ENCODE data around the gene DISP1. TPM values are rescaled to one million over a fixed set of nuclear protein-coding genes. Genes with fewer than 3 reads are reported as not detected.

DISP1 gene
- total and polyA plus RNA-seq, 2 experiments from 2014 or later: 2.4 to 4.4 TPM

- Histone ChIP-seq H2AFZ (no peak overlapping the region), H3K79me2 (replicated peaks; ENCODE audit: insufficient read depth) (no peaks in the 10 kb centered on the region), H3K36me3 (ENCODE audit: insufficient read depth) (no peaks in the 10 kb centered on the region), H3K4me3 (no peak overlapping the region), H3K9me2 (ENCODE audit: insufficient read depth) (no peaks in the 10 kb centered on the region; the same call in 1 of the 2 replicates), H3K27me3 (ENCODE audit: insufficient read depth) (peaks cover 4% of the 10 kb centered on the region; the same call in 1 of the 2 replicates), H3K27ac (ENCODE audit: low read depth) (no peak overlapping the region), H4K20me1 (replicated peaks; ENCODE audit: insufficient read depth) (no peaks in the 10 kb centered on the region), H3K4me2 (no peak overlapping the region), H3F3A (replicated peaks; ENCODE audit: low read depth) (no peaks in the 10 kb centered on the region), H3K4me1 (ENCODE audit: insufficient read depth) (no peaks in the 10 kb centered on the region)
- DNase-seq (ENCODE audit: low spot score): no peak
- Mint-ChIP-seq H3K27me3 (ENCODE audit: insufficient read depth, low read depth, poor library complexity) (no peaks in the 10 kb centered on the region), H3K4me3 (no peak overlapping the region), H3K36me3 (ENCODE audit: low read depth) (no peaks in the 10 kb centered on the region), H3K4me1 (peaks cover 4% of the 10 kb centered on the region; the same call in 1 of the 3 replicates), H3K9me3 (no peaks in the 10 kb centered on the region), H3K27ac (no peak overlapping the region)
- no peak for ATAC-seq
- TF ChIP-seq POLR2AphosphoS5 (IDR thresholded peaks at IDR 0.05; ENCODE audit: low read depth): no peak
- TF ChIP-seq JUNB (IDR thresholded peaks at IDR 0.05; ENCODE audit: unreplicated experiment): no peak
- TF ChIP-seq, protein P1, sequence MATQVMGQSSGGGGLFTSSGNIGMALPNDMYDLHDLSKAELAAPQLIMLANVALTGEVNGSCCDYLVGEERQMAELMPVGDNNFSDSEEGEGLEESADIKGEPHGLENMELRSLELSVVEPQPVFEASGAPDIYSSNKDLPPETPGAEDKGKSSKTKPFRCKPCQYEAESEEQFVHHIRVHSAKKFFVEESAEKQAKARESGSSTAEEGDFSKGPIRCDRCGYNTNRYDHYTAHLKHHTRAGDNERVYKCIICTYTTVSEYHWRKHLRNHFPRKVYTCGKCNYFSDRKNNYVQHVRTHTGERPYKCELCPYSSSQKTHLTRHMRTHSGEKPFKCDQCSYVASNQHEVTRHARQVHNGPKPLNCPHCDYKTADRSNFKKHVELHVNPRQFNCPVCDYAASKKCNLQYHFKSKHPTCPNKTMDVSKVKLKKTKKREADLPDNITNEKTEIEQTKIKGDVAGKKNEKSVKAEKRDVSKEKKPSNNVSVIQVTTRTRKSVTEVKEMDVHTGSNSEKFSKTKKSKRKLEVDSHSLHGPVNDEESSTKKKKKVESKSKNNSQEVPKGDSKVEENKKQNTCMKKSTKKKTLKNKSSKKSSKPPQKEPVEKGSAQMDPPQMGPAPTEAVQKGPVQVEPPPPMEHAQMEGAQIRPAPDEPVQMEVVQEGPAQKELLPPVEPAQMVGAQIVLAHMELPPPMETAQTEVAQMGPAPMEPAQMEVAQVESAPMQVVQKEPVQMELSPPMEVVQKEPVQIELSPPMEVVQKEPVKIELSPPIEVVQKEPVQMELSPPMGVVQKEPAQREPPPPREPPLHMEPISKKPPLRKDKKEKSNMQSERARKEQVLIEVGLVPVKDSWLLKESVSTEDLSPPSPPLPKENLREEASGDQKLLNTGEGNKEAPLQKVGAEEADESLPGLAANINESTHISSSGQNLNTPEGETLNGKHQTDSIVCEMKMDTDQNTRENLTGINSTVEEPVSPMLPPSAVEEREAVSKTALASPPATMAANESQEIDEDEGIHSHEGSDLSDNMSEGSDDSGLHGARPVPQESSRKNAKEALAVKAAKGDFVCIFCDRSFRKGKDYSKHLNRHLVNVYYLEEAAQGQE (IDR thresholded peaks at IDR 0.05; ENCODE audit: unreplicated experiment): no peak
- no peak for TF ChIP-seq NANOG (IDR thresholded peaks at IDR 0.05; ENCODE audit: borderline replicate concordance)
- no peak for TF ChIP-seq CREB1 (CRISPR knock-in tag; IDR thresholded peaks at IDR 0.05; ENCODE audit: low read depth)
- no peak for TF ChIP-seq EZH2 (IDR thresholded peaks at IDR 0.05; ENCODE audit: low read depth, unreplicated experiment)
- no peak for TF ChIP-seq ZNF114 (CRISPR knock-in tag; IDR thresholded peaks at IDR 0.05)
- no peak for TF ChIP-seq STAT1 (IDR thresholded peaks at IDR 0.05; ENCODE audit: unreplicated experiment)
- no peak for TF ChIP-seq EZH2phosphoT487 (IDR thresholded peaks at IDR 0.05; ENCODE audit: unreplicated experiment)
- no peak for TF ChIP-seq ETS1 (IDR thresholded peaks at IDR 0.05)
- TF ChIP-seq, protein P2, sequence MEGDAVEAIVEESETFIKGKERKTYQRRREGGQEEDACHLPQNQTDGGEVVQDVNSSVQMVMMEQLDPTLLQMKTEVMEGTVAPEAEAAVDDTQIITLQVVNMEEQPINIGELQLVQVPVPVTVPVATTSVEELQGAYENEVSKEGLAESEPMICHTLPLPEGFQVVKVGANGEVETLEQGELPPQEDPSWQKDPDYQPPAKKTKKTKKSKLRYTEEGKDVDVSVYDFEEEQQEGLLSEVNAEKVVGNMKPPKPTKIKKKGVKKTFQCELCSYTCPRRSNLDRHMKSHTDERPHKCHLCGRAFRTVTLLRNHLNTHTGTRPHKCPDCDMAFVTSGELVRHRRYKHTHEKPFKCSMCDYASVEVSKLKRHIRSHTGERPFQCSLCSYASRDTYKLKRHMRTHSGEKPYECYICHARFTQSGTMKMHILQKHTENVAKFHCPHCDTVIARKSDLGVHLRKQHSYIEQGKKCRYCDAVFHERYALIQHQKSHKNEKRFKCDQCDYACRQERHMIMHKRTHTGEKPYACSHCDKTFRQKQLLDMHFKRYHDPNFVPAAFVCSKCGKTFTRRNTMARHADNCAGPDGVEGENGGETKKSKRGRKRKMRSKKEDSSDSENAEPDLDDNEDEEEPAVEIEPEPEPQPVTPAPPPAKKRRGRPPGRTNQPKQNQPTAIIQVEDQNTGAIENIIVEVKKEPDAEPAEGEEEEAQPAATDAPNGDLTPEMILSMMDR (conservative IDR thresholded peaks at IDR 0.05; ENCODE audit: low read depth in 2 of 2): no peak
- no peak for TF ChIP-seq ZNF331 (CRISPR knock-in tag; IDR thresholded peaks at IDR 0.05; ENCODE audit: low read depth)
- TF ChIP-seq, protein P3, sequence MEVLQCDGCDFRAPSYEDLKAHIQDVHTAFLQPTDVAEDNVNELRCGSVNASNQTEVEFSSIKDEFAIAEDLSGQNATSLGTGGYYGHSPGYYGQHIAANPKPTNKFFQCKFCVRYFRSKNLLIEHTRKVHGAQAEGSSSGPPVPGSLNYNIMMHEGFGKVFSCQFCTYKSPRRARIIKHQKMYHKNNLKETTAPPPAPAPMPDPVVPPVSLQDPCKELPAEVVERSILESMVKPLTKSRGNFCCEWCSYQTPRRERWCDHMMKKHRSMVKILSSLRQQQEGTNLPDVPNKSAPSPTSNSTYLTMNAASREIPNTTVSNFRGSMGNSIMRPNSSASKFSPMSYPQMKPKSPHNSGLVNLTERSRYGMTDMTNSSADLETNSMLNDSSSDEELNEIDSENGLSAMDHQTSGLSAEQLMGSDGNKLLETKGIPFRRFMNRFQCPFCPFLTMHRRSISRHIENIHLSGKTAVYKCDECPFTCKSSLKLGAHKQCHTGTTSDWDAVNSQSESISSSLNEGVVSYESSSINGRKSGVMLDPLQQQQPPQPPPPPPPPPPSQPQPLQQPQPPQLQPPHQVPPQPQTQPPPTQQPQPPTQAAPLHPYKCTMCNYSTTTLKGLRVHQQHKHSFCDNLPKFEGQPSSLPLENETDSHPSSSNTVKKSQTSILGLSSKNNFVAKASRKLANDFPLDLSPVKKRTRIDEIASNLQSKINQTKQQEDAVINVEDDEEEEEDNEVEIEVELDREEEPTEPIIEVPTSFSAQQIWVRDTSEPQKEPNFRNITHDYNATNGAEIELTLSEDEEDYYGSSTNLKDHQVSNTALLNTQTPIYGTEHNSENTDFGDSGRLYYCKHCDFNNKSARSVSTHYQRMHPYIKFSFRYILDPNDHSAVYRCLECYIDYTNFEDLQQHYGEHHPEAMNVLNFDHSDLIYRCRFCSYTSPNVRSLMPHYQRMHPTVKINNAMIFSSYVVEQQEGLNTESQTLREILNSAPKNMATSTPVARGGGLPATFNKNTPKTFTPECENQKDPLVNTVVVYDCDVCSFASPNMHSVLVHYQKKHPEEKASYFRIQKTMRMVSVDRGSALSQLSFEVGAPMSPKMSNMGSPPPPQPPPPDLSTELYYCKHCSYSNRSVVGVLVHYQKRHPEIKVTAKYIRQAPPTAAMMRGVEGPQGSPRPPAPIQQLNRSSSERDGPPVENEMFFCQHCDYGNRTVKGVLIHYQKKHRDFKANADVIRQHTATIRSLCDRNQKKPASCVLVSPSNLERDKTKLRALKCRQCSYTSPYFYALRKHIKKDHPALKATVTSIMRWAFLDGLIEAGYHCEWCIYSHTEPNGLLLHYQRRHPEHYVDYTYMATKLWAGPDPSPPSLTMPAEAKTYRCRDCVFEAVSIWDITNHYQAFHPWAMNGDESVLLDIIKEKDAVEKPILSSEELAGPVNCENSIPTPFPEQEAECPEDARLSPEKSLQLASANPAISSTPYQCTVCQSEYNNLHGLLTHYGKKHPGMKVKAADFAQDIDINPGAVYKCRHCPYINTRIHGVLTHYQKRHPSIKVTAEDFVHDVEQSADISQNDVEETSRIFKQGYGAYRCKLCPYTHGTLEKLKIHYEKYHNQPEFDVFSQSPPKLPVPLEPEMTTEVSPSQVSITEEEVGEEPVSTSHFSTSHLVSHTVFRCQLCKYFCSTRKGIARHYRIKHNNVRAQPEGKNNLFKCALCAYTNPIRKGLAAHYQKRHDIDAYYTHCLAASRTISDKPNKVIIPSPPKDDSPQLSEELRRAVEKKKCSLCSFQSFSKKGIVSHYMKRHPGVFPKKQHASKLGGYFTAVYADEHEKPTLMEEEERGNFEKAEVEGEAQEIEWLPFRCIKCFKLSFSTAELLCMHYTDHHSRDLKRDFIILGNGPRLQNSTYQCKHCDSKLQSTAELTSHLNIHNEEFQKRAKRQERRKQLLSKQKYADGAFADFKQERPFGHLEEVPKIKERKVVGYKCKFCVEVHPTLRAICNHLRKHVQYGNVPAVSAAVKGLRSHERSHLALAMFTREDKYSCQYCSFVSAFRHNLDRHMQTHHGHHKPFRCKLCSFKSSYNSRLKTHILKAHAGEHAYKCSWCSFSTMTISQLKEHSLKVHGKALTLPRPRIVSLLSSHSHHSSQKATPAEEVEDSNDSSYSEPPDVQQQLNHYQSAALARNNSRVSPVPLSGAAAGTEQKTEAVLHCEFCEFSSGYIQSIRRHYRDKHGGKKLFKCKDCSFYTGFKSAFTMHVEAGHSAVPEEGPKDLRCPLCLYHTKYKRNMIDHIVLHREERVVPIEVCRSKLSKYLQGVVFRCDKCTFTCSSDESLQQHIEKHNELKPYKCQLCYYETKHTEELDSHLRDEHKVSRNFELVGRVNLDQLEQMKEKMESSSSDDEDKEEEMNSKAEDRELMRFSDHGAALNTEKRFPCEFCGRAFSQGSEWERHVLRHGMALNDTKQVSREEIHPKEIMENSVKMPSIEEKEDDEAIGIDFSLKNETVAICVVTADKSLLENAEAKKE (CRISPR knock-in tag; IDR thresholded peaks at IDR 0.05): no peak
Observed at GRCh38 chr1:222788402-222789156, 26.3 kb upstream of the DISP1 start.
